GM19455 (cell line): ENCODE results near the gene CDCA5.
"Not testable (repeated sequence)": the region's sequence is repeated elsewhere in the genome, so short reads cannot be mapped to it uniquely, and the experiment has no call there.

ENCODE experiments used
- ATAC-seq: cut with Tn5 transposase; IDR thresholded peaks from one replicate; pipeline ENCODE4 v1.9.1; 2021; ENCODE audit not compliant: unreplicated experiment

Gene CDCA5

DNA sequence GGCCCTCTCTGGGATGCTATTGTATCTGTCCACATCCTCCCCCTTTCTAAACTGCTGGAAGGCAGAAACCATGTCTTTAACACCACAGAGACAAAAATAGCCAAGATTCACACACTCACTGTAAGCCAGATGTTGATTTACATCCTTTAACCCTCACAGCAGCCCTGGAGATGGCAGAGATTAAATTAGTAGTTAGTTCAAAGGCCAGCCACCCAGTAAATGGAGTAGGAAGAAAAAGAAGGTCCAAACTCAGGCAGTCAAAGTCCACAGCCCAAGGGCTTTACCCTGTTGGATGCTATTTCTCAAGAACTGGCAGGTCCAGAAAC is 35.8 kb upstream of the CDCA5 start:
- no peak for ATAC-seq

GRCh38 chr11:65118891-65119669 is 35.2 kb upstream of the CDCA5 start:
- ATAC-seq: not testable (repeated sequence)

GRCh38 chr11:65118097-65118837 is 34.4 kb upstream of the CDCA5 start:
- no peak for ATAC-seq

GRCh38 chr11:65117206-65118096 is 33.6 kb upstream of the CDCA5 start, which contains the start of gene ZNHIT2:
ZNHIT2 (minus strand) TSS chr11:65117701; CDS start chr11:65117653, 48 bp downstream.
- peak; percentile 48 for ATAC-seq

GRCh38 chr11:65116370-65117205 is 32.7 kb upstream of the CDCA5 start:
- ATAC-seq: no peak

- no peak for ATAC-seq
These were observed 31.7 kb upstream of the CDCA5 start for GRCh38 chr11:65115361-65116082.

- no peak for ATAC-seq
These were observed 30.8 kb upstream of the CDCA5 start for GRCh38 chr11:65114538-65115171.

- no peak for ATAC-seq
These were observed 30.0 kb upstream of the CDCA5 start for GRCh38 chr11:65113839-65114238.

GRCh38 chr11:65113361-65113756 is 29.5 kb upstream of the CDCA5 start:
- no peak for ATAC-seq

DNA sequence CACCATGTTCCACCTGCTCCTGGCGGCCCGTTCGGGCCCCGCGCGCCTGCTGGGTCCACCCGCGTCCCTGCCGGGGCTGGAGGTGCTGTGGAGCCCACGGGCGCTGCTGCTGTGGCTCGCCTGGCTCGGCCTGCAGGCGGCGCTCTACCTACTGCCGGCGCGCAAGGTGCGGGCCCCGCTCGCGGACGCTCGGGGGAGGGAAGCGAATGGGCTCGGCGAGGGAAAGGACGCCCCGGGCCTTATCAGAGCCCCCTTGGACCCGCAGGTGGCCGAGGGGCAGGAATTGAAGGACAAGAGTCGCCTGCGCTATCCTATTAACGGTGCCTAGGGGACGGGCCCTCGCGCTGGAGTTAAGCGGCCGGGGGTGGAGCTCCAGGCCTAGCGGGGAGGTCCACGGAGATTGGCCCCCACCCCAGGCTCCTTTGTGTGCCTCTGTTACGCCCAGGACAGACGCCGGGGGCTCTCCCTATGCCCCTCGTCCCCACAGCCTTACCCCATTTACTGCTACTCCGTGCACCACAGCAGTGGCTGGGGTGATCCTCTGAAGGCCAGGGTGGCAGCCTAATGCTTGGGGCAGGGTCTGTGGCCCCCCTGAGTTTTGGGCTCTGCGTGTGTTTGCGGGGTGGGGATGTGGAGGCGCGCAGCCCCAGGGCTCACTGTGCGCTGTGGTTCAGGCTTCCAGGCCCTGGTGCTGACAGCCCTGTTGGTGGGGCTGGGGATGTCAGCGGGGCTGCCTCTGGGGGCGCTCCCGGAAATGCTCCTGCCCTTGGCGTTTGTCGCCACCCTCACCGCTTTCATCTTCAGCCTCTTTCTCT is 28.9 kb upstream of the CDCA5 start:
- ATAC-seq: no peak

DNA sequence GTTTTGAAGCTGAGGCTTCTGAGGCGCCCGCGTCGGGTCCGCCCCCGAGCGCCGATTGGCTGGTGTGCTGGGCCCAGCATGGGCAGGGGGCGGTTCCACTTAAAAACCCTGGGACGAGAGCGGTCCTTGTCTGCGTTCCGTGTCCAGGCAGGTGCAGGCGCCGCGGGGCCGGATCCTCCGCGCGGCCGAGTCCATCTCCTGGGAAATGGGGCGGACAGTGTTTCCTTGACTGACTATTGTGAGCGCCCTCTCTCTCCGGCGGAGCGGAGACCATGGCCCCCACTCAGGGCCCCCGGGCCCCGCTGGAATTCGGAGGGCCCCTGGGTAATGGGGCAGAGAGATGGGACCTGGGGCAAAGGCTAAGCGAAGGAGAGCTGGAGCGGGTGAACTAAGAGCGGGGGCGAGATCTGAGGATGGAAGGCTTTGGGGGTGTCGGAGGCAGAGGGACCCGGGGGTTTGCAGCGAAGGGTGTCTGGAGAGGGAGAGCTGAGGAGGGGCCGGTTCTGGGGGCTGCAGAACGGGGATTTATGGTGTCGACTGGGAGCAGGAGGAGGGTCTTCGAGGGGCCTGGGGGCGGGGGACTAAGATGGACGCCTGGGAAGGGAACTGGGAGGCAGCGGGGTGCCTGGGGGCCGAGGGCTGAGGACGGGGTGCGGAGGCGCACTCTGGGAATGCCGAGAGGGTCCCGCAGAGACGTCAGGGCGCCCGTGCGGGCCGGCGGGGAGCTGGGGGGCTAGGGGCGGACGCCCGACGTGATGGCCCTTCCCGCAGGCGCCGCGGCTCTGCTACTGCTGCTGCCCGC is 28.1 kb upstream of the CDCA5 start, which contains the start of gene TM7SF2:
Gene TM7SF2 (plus strand): TSS at position 129 of the 802 bp plus-strand sequence. CDS start 144 bp downstream, at position 273.
- ATAC-seq: peak; percentile 44

GRCh38 chr11:65111159-65111743 is 27.4 kb upstream of the CDCA5 start:
- no peak for ATAC-seq

GRCh38 chr11:65110354-65110861 is 26.6 kb upstream of the CDCA5 start:
- ATAC-seq: no peak

DNA sequence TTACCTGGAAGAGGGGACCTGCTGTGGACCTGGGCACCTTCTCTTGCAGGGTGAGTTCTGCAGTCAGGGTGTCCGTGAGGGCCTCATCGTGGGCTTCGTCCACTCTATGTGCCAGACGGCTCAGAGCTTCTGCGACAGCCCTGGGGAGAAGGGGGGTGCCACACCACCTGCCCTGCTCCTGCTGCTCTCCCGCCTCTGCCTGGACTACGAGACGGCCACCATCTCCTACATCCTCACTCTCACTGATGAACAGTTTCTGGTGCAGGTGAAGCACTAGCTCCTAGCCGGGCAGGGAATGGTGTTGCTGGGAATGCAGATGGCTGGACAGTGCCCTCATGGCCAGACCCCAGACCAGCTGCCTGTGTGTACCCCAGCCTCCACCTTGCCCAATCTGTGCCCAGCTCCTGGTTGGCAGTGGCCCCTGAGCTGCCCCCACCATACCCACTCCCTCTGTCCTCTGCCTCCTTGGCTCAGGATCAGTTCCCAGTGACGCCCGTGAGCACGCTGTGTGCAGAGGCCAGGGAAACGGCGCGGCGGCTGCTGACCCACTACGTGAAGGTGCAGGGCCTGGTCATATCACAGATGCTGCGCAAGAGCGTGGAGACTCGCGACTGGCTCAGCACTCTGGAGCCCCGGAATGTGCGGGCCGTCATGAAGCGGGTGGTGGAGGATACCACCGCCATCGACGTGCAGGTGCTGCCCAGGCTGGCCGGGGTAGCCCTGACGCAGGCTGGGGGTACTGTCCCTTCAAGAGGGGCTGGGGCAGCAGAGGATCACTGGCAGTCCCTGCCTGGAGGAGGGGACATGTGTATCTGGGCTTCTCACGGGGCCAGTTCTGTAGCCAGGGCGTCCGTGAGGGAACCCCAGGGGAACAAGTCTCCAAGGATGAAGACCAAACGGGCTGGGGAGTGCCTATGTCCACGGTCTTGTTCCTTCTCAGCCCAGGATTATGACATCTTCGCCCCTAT is 25.7 kb upstream of the CDCA5 start:
- no peak for ATAC-seq

DNA sequence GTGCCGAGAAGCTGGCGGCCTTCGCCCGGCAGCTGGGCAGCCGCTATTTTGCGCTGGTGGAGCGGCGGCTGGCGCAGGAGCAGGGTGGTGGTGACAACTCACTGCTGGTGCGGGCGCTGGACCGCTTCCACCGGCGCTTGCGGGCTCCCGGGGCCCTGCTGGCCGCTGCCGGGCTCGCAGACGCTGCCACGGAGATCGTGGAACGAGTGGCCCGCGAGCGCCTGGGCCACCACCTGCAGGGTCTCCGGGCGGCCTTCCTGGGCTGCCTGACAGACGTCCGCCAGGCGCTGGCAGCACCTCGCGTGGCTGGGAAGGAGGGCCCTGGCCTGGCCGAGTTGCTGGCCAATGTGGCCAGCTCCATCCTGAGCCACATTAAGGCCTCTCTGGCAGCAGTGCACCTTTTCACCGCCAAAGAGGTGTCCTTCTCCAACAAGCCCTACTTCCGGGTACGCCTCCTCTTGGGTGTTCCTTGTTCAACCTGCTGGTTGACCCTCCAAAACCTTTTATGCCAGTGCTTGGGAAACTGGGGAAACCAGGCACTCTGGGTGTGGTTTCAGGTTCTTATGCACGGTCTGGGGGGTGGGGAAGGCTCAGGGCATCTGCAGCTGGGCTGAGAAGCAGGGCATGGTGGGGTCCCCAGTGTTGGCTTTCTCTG is 24.8 kb upstream of the CDCA5 start:
- no peak for ATAC-seq
